Caco-2 (cell line): Measurements from ENCODE around the gene TFAP2B. TPM values are rescaled to one million over a fixed set of nuclear protein-coding genes. Genes with fewer than 3 reads are reported as not detected.

Source experiments
- BruUV-seq: library from RNA; stranded (reverse); fragments of 400-500 nt; replicated peaks from 2 replicates; lab custom pipeline; 2021; lab: Mats Ljungman, UMichigan
- CTCF ChIA-PET: fragments of 300-600 bp; sonication (Branson Sonifier 250); formaldehyde crosslinking; loops from one replicate; lab custom pipeline; 2022; ENCODE audit warnings: antibody characterized with exemption; lab: Charles Lee
- POLR2A ChIA-PET: fragments of 300-600 bp; sonication (Branson Sonifier 250); formaldehyde crosslinking; loops from one replicate; lab custom pipeline; 2022; ENCODE audit warnings: antibody characterized with exemption; lab: Charles Lee
- DNase-seq, 2 experiments: peaks; one replicate each; pipeline versions ENCODE4 v3.0.0 to v3.0.0-alpha.2; 2020 to 2022
- H3K27me3 ChIP-seq: replicated peaks from 2 replicates; pipeline ENCODE4 v1.6.0; 2011; ENCODE audit warnings: low read length; ENCODE audit not compliant: control insufficient read depth, insufficient read depth
- H3K36me3 ChIP-seq: 2 replicates; pipeline ENCODE4 v1.5.1; 2011; ENCODE audit warnings: low read length; ENCODE audit not compliant: control insufficient read depth, insufficient read depth
- H3K4me1 ChIP-seq: fragments of 250-450 bp; sonication (Bioruptor Pico); 2 replicates; pipeline ENCODE4 v1.5.1; 2020; ENCODE audit warnings: mild to moderate bottlenecking
- H3K4me3 ChIP-seq: 2 replicates; pipeline ENCODE4 v1.5.1; 2011; ENCODE audit warnings: low read depth, mild to moderate bottlenecking, control low read depth, low read length
- H3K9me3 ChIP-seq: fragments of 250-450 bp; sonication (Bioruptor Pico); 2 replicates; pipeline ENCODE4 v1.5.1; 2020; ENCODE audit warnings: mild to moderate bottlenecking, moderate library complexity
- H3K27ac Mint-ChIP-seq: one replicate; pipeline ENCODE4 v1.8.0; 2022; ENCODE audit warnings: mixed read lengths; ENCODE audit not compliant: unreplicated experiment
- H3K27me3 Mint-ChIP-seq: one replicate; pipeline ENCODE4 v1.8.0; 2022; ENCODE audit warnings: mixed read lengths; ENCODE audit not compliant: insufficient read depth, unreplicated experiment
- H3K36me3 Mint-ChIP-seq: one replicate; pipeline ENCODE4 v1.8.0; 2022; ENCODE audit warnings: mild to moderate bottlenecking, mixed read lengths; ENCODE audit not compliant: insufficient read depth, unreplicated experiment
- H3K4me1 Mint-ChIP-seq: one replicate; pipeline ENCODE4 v1.8.0; 2022; ENCODE audit warnings: low read depth, mixed read lengths; ENCODE audit not compliant: unreplicated experiment
- H3K4me3 Mint-ChIP-seq: one replicate; pipeline ENCODE4 v1.8.0; 2022; ENCODE audit warnings: mild to moderate bottlenecking, moderate library complexity, mixed read lengths; ENCODE audit not compliant: unreplicated experiment
- H3K9me3 Mint-ChIP-seq: one replicate; pipeline ENCODE4 v1.8.0; 2022; ENCODE audit warnings: mixed read lengths; ENCODE audit not compliant: unreplicated experiment
- CTCF ChIP-seq, 2 experiments: fragments of 200-600 bp in 1 of 2; IDR thresholded peaks; 1 replicate in 1 of 2; 2 replicates in 1 of 2; pipeline versions ENCODE4 v1.5.1 to v1.8.0; 2011 to 2022; ENCODE audit warnings: antibody characterized with exemption in 1 of 2, control low read depth in 1 of 2, inconsistent platforms in 1 of 2, low read depth in 1 of 2, low read length in 1 of 2, mild to moderate bottlenecking in 1 of 2, moderate library complexity in 1 of 2; ENCODE audit not compliant: insufficient read depth in 1 of 2, severe bottlenecking in 1 of 2, unreplicated experiment in 1 of 2
- intact Hi-C: fragments of 100-400 bp; cut with micrococcal nuclease; formaldehyde crosslinking; loops from one replicate; pipeline ENCODE4 v1.10.0; 2022; ENCODE audit not compliant: unreplicated experiment
- total RNA-seq: library from RNA; stranded (reverse); gene quantifications from 2 replicates; pipeline ENCODE4 v1.2.3, GENCODE V29; 2022

TFAP2B gene
- total RNA-seq, 1 experiment from 2014 or later = not detected

DNA sequence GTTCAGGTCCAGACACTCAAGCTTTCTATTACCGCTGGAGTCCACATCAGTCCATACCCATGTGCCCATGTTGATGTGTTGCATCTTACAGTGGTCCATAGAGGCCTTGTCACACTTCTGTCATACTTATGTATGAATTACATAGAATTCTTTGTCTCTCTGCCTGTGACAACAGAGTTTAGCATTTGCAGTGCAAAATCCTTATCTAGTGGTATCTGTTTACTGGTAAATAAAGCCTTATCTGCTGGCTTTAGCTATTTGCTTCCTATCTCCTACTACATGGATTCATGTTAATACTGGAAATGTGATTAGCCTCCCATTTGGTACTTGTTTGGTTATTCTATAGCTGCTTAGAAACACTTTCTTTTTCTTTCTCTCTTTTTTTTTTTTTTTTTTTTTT lies 49.8 kb downstream of the TFAP2B start:
- H3K4me1 ChIP-seq = no peaks in the 10 kb centered on the region
- POLR2A ChIA-PET = no interaction called here
- H3K36me3 ChIP-seq = no peaks in the 10 kb centered on the region
- CTCF ChIA-PET = no interaction called here
- Mint-ChIP-seq H3K4me1 (no peaks in the 10 kb centered on the region), H3K4me3 (no peak overlapping the region), H3K27ac (no peak overlapping the region), H3K9me3 (no peaks in the 10 kb centered on the region), H3K27me3 (no peaks in the 10 kb centered on the region), H3K36me3 (no peaks in the 10 kb centered on the region)
- no peak overlapping the region for H3K4me3 ChIP-seq
- no TSS peak for BruUV-seq
- no peaks in the 10 kb centered on the region for H3K9me3 ChIP-seq
- intact Hi-C loops = no loop called here
- TF ChIP-seq CTCF (IDR thresholded peaks at IDR 0.05; ENCODE audit: insufficient read depth in 1 of 2, low read depth in 1 of 2, low read length in 1 of 2, severe bottlenecking in 1 of 2, unreplicated experiment in 1 of 2) = no peak
- no peak for DNase-seq
- no peaks in the 10 kb centered on the region for H3K27me3 ChIP-seq

GRCh38 chr6:50873167-50873566 lies 54.5 kb downstream of the TFAP2B start:
- intact Hi-C loops = no loop called here
- no peaks in the 10 kb centered on the region for H3K36me3 Mint-ChIP-seq
- TF ChIP-seq CTCF (IDR thresholded peaks at IDR 0.05; ENCODE audit: insufficient read depth in 1 of 2, low read depth in 1 of 2, low read length in 1 of 2, severe bottlenecking in 1 of 2, unreplicated experiment in 1 of 2) = no peak
- Histone ChIP-seq H3K36me3 (no peaks in the 10 kb centered on the region), H3K27me3 (no peaks in the 10 kb centered on the region), H3K4me3 (no peak overlapping the region), H3K9me3 (no peaks in the 10 kb centered on the region), H3K4me1 (no peaks in the 10 kb centered on the region)
- H3K4me1 Mint-ChIP-seq = no peaks in the 10 kb centered on the region
- no peak for DNase-seq
- no peaks in the 10 kb centered on the region for H3K9me3 Mint-ChIP-seq
- no peak overlapping the region for H3K4me3 Mint-ChIP-seq
- BruUV-seq = no TSS peak
- ChIA-PET POLR2A (no interaction called here), CTCF (no interaction called here)
- H3K27me3 Mint-ChIP-seq = peaks cover 3% of the 10 kb centered on the region
- no peak overlapping the region for H3K27ac Mint-ChIP-seq

GRCh38 chr6:50884364-50884763 lies 65.7 kb downstream of the TFAP2B start:
- no peak for TF ChIP-seq CTCF (IDR thresholded peaks at IDR 0.05; ENCODE audit: insufficient read depth in 1 of 2, low read depth in 1 of 2, low read length in 1 of 2, severe bottlenecking in 1 of 2, unreplicated experiment in 1 of 2)
- Mint-ChIP-seq H3K36me3 (no peaks in the 10 kb centered on the region), H3K4me3 (no peak overlapping the region), H3K27me3 (peaks cover 6% of the 10 kb centered on the region), H3K27ac (no peak overlapping the region), H3K4me1 (no peaks in the 10 kb centered on the region), H3K9me3 (no peaks in the 10 kb centered on the region)
- intact Hi-C loops = no loop called here
- H3K4me3 ChIP-seq = no peak overlapping the region
- H3K4me1 ChIP-seq = no peaks in the 10 kb centered on the region
- H3K27me3 ChIP-seq = no peaks in the 10 kb centered on the region
- no peaks in the 10 kb centered on the region for H3K9me3 ChIP-seq
- ChIA-PET CTCF (no interaction called here), POLR2A (no interaction called here)
- BruUV-seq = no TSS peak
- no peaks in the 10 kb centered on the region for H3K36me3 ChIP-seq
- no peak for DNase-seq
